ENCODE results near the gene SLC17A3.

The SLC17A3 gene

GRCh38 chr6:25831532-25832306 is 42.3 kb downstream of the SLC17A3 start, which contains the start of gene SLC17A1:
Gene SLC17A1, minus strand, starts transcription at chr6:25832052. Its CDS starts 1,495 bp downstream, at chr6:25830557.
- no peaks in the 10 kb centered on the region for H3K27me3 ChIP-seq (ENCODE audit: insufficient read depth, low read depth, severe bottlenecking)
- H3K36me3 ChIP-seq, result no peaks in the 10 kb centered on the region
- H3K27ac ChIP-seq, result no peak within 1 kb of the TSS
- H3K9me3 ChIP-seq (ENCODE audit: severe bottlenecking), result no peaks in the 10 kb centered on the region
- no peak within 1 kb of the TSS for H3K4me3 ChIP-seq (ENCODE audit: low read depth, low read length)
- TF ChIP-seq CTCF (IDR thresholded peaks at IDR 0.05; ENCODE audit: low read depth, low read length), result no peak
- DNase-seq, result no peak

GRCh38 chr6:25830458-25830857 is 43.6 kb downstream of the SLC17A3 start:
- Histone ChIP-seq H3K27ac (no peak overlapping the region), H3K36me3 (no peaks in the 10 kb centered on the region), H3K27me3 (ENCODE audit: insufficient read depth, low read depth, severe bottlenecking) (no peaks in the 10 kb centered on the region), H3K9me3 (ENCODE audit: severe bottlenecking) (no peaks in the 10 kb centered on the region), H3K4me3 (ENCODE audit: low read depth, low read length) (no peak overlapping the region)
- DNase-seq, result no peak
- no peak for TF ChIP-seq CTCF (IDR thresholded peaks at IDR 0.05; ENCODE audit: low read depth, low read length)

- no peak for TF ChIP-seq CTCF (IDR thresholded peaks at IDR 0.05; ENCODE audit: low read depth, low read length)
- H3K9me3 ChIP-seq (ENCODE audit: severe bottlenecking), result no peaks in the 10 kb centered on the region
- no peaks in the 10 kb centered on the region for H3K36me3 ChIP-seq
- no peaks in the 10 kb centered on the region for H3K27me3 ChIP-seq (ENCODE audit: insufficient read depth, low read depth, severe bottlenecking)
- DNase-seq, result no peak
- no peak overlapping the region for H3K4me3 ChIP-seq (ENCODE audit: low read depth, low read length)
- H3K27ac ChIP-seq, result no peak overlapping the region
Measured at GRCh38 chr6:25829375-25829774, 44.7 kb downstream of the SLC17A3 start.

GRCh38 chr6:25821341-25821740 is 52.7 kb downstream of the SLC17A3 start:
- no peaks in the 10 kb centered on the region for H3K27me3 ChIP-seq (ENCODE audit: insufficient read depth, low read depth, severe bottlenecking)

GRCh38 chr6:25816252-25816651 is 57.8 kb downstream of the SLC17A3 start:
- Histone ChIP-seq H3K4me3 (ENCODE audit: low read depth, low read length) (no peak overlapping the region), H3K27ac (no peak overlapping the region), H3K9me3 (ENCODE audit: severe bottlenecking) (no peaks in the 10 kb centered on the region), H3K27me3 (ENCODE audit: insufficient read depth, low read depth, severe bottlenecking) (no peaks in the 10 kb centered on the region), H3K36me3 (no peaks in the 10 kb centered on the region)
- no peak for DNase-seq
- no peak for TF ChIP-seq CTCF (IDR thresholded peaks at IDR 0.05; ENCODE audit: low read depth, low read length)

More at GRCh38 chr6:25821341-25821740, 52.7 kb downstream of the SLC17A3 start:
- no peak for TF ChIP-seq CTCF (IDR thresholded peaks at IDR 0.05; ENCODE audit: low read depth, low read length)
- H3K27ac ChIP-seq, result no peak overlapping the region
- no peaks in the 10 kb centered on the region for H3K9me3 ChIP-seq (ENCODE audit: severe bottlenecking)
- no peak for DNase-seq
- no peaks in the 10 kb centered on the region for H3K36me3 ChIP-seq
- no peak overlapping the region for H3K4me3 ChIP-seq (ENCODE audit: low read depth, low read length)

GRCh38 chr6:25815194-25815593 is 58.8 kb downstream of the SLC17A3 start:
- H3K27ac ChIP-seq, result no peak overlapping the region
- H3K9me3 ChIP-seq (ENCODE audit: severe bottlenecking), result no peaks in the 10 kb centered on the region
- no peak for DNase-seq
- no peak overlapping the region for H3K4me3 ChIP-seq (ENCODE audit: low read depth, low read length)
- H3K27me3 ChIP-seq (ENCODE audit: insufficient read depth, low read depth, severe bottlenecking), result no peaks in the 10 kb centered on the region
- H3K36me3 ChIP-seq, result no peaks in the 10 kb centered on the region
- TF ChIP-seq CTCF (IDR thresholded peaks at IDR 0.05; ENCODE audit: low read depth, low read length), result no peak

Measured in WERI-Rb-1 (cell line).